Lower leg skin (tissue), 4 donors: ENCODE data around the gene ITPRID1. TPM values are rescaled to one million over a fixed set of nuclear protein-coding genes. Genes with fewer than 3 reads are reported as not detected.

ENCODE experiments used
- DNase-seq, 2 donors: peaks; one replicate each; pipeline ENCODE4 v3.0.0-alpha.2; 2019; ENCODE audit warnings: low spot score in 2 of 2
- H3K4me3 ChIP-seq: fragments of 200-600 bp; sonication (generic); 2 replicates; pipeline ENCODE4 v1.5.1; 2017; ENCODE audit warnings: mild to moderate bottlenecking, low read depth; ENCODE audit not compliant: poor library complexity, severe bottlenecking
- CTCF ChIP-seq, 3 donors: fragments of 450-650 bp; IDR thresholded peaks; one replicate each; pipeline ENCODE4 v1.5.1; 2016; ENCODE audit warnings: antibody characterized with exemption in 3 of 3, mild to moderate bottlenecking in 3 of 3, moderate library complexity in 2 of 3
- POLR2A ChIP-seq, 2 donors: fragments of 450-650 bp; IDR thresholded peaks; one replicate each; pipeline ENCODE4 v1.6.1; 2016 to 2017; ENCODE audit warnings: antibody characterized with exemption in 2 of 2, mild to moderate bottlenecking in 1 of 2, moderate library complexity in 1 of 2
- WGBS, 2 donors: methylation state at CpG; one replicate each; pipeline ENCODE4 v1.1.5; 2018; 5-methylcytosine and 5-hydroxymethylcytosine counted together
- intact Hi-C: fragments of 100-400 bp; cut with DNase I; formaldehyde crosslinking; loops from one replicate; pipeline ENCODE4 v1.15.0; 2023; ENCODE audit warnings: low total_unique reads
- total RNA-seq, 4 donors: library from RNA; depleted of rRNA; stranded (reverse); fragments of >200 nt; gene quantifications; one replicate each; pipeline ENCODE4 v1.1.0, GENCODE V29; 2016

Gene ITPRID1
- total RNA-seq, 4 donors from 2014 or later, result 0.63 to 17.4 (median 9.6) TPM

GRCh38 chr7:31640381-31640780 is 126.5 kb downstream of the ITPRID1 start:
- intact Hi-C loops, result no loop called here
- no peak for DNase-seq
- 70 to 78% methylated on average over 3 of the region's 3 CpGs for whole genome bisulfite sequencing, 2 donors
- TF ChIP-seq POLR2A (IDR thresholded peaks at IDR 0.05) (no peak), CTCF (IDR thresholded peaks at IDR 0.05) (no peak)
- H3K4me3 ChIP-seq, result no peak overlapping the region

DNA sequence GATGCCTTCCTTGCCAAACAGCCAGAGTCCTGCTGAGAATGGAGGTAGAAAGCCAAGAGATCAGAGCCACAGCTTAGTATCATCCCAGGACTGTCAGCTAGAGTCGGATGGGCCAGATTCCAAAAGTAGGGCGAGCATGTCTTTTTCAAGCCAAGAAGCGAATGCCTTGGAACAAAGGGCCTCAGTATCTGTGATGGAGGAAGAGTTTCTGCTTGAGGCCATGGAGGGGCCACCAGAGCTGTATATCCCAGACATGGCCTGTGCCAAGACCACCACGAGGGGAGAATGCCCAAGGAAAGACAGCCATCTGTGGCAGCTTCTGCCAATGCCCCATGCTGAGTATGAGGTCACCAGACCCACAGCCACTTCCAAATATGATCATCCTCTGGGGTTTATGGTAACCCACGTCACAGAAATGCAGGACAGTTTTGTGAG is 128.8 kb downstream of the ITPRID1 start:
- no peak for TF ChIP-seq CTCF (IDR thresholded peaks at IDR 0.05)
- TF ChIP-seq POLR2A (IDR thresholded peaks at IDR 0.05), result no peak
- intact Hi-C loops, result no loop called here
- 25 to 35% methylated on average over 5 of the region's 5 CpGs for WGBS, 2 donors
- no peak overlapping the region for H3K4me3 ChIP-seq
- DNase-seq, result no peak

- intact Hi-C loops, result no loop called here
- TF ChIP-seq CTCF (IDR thresholded peaks at IDR 0.05) (no peak), POLR2A (IDR thresholded peaks at IDR 0.05) (no peak)
- no peak overlapping the region for H3K4me3 ChIP-seq
- no peak for DNase-seq
- WGBS, 2 donors, result 57% methylated on average over 4 of the region's 4 CpGs
Observed at GRCh38 chr7:31646942-31647341, 133.1 kb downstream of the ITPRID1 start.

- 69 to 79% methylated on average over 7 of the region's 7 CpGs for WGBS, 2 donors
- no peak overlapping the region for H3K4me3 ChIP-seq
- no peak for TF ChIP-seq CTCF (IDR thresholded peaks at IDR 0.05)
- no peak for TF ChIP-seq POLR2A (IDR thresholded peaks at IDR 0.05)
- intact Hi-C loops, result no loop called here
- no peak for DNase-seq
Observed at GRCh38 chr7:31647511-31647910, 133.6 kb downstream of the ITPRID1 start.

DNA sequence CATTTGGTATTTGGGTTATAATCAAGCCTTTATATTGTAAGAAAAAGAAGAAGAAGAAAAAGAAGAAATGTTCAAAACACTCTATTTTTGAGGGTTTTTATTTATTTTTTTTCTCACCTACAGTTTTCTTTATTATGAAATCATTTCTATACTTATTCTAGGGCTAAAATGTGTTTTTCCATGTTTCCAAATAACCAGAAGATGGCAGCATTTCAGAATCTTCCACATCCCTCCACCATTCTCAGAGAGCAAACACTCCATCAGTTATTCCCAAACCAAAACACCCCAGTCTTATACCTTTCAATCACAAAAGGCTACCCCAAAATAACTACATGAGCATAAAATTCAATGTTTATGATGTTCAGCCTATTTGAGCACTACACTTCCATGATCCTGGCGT is 134.4 kb downstream of the ITPRID1 start:
- WGBS, 2 donors, result 91 to 96% methylated on average over 1 of the region's 1 CpG
- intact Hi-C loops, result no loop called here
- no peak for DNase-seq
- no peak for TF ChIP-seq CTCF (IDR thresholded peaks at IDR 0.05)
- TF ChIP-seq POLR2A (IDR thresholded peaks at IDR 0.05), result no peak
- H3K4me3 ChIP-seq, result no peak overlapping the region

GRCh38 chr7:31648880-31649279 is 135.0 kb downstream of the ITPRID1 start:
- DNase-seq, result no peak
- TF ChIP-seq CTCF (IDR thresholded peaks at IDR 0.05), result no peak
- 90 to 95% methylated on average over 4 of the region's 4 CpGs for WGBS, 2 donors
- H3K4me3 ChIP-seq, result no peak overlapping the region
- intact Hi-C loops, result no loop called here
